HG03575 (cell line): ENCODE results near the gene FLNC.

Experiments
- ATAC-seq: cut with Tn5 transposase; IDR thresholded peaks from one replicate; pipeline ENCODE4 v1.9.1; 2021; ENCODE audit not compliant: unreplicated experiment, insufficient number of reproducible peaks, low FRiP score; ENCODE audit errors: extremely low read depth

FLNC gene

GRCh38 chr7:128827971-128828711 is 2.1 kb upstream of the FLNC start:
- ATAC-seq: no peak

DNA sequence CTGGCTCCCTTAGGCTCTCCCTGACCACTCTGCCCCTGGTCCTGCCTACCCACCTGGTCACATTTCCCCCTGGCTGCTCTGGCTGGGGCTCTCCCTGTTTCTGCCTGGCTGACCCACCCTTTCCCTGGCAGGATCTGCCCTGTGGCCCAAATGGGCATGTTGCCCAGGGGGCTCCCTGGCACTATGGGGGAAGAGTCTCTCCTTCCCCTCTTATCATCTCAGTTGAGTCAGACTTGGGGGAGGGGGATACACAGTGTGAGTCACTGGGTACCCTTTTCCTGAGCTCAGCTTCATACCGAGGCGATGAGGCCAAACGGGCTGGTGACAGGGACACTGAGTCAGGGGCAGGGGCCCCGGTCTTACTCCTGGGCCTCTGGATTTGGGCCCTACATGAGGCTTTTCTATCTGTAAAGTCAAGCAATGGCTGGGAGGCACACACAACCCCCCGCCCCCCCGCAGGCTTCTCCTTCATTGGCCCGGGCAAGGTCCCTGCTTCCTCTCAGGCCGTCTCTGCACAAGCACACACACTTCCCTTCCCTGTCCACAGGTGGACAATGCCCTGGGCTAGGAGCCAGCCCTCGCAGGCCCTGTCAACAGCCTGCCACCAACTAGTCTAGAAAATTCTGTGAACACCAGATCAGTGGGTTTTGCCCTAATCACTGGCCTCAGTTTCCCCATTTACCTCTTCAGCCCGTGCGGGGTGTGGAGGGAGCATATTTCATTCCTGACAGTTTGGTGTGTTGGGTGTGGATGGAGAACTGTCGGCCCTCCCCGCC is 627 bp upstream of the FLNC start:
- no peak for ATAC-seq

DNA sequence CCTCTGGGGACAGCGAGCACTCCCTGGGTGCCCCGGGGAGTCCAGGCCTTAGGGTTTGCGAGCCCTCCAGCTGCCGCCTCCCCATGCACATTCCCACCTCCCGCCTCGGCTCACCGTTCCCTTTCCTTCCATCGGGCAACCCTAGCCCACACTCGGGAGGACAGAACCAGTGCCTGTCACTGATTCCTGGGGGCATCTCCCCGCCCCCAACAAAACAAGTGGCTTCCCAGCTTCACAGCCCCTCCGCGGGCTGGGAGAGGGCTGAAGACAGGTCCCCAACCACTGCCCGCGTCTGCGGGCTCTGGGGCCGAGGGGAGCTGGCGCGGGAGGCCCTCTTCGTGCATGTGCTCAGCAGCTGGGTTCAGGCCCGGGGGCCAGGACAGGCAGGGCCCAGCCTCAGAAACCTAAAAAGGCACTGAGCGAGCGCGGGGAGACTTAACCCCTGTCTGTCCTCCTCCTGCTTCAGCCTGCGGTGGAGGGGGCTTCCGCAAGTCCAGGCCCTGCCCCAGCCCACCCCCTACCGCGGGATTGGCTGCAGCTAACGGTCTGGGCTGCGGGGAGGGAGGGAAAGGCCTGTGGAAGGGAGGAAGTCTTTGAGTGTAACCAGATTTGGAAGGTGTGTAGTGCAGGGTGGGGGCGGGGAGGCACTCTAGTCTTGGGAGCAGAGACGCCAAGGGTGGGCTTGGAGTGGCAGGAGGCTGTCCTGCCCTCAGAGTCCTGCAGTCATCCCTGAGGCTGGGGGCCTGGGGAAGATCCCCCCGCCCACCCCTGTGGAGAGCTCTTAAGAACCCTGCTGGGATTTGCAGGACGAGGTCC is 1.2 kb downstream of the FLNC start:
- no peak for ATAC-seq

DNA sequence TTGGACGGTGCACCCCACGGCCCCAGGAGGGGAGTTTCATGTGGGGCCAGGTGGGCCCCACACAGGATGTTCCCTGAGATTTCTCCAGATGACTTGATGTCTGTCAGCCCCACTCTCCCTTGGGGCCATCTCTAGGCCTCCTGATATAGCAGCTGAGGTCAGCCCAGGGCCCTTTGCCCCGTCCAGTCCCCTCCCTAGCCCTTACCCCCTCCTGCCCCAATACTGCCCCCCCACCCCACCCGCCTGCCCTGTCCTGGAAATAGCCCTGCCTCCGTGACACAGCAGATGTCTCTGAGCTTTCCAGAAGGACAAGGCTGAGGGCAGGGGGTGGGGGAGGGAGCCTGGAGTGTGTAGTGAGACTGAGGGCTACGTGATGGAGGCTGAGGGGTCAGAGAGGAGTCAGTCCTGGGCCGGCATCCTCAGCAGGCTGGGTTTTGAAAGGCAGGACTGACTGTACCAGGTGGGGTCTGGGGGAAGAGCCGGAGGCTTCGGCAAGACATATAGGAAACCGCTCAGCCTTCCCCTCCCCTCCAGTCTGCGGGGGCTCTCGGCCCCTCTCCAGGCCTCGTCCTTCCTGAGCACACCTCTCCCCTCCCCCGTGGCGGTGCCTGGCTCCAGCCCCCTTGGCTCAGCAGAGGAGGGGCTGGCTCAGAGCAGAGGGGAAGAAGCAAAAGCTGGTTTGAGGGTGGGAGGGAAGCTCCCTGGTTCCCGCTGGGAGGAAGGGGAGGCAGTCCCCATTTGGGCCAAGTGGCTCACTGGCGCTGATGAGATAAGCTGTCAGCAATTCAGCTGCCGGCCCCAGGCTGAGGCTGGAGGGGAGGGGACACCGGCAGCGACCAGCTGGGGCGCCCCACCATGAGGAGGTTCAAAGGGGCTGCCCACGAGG is 2.0 kb downstream of the FLNC start:
- ATAC-seq: no peak

GRCh38 chr7:128832880-128833147 is 2.6 kb downstream of the FLNC start:
- ATAC-seq: no peak

- no peak for ATAC-seq
Measured at GRCh38 chr7:128833148-128833945, 3.1 kb downstream of the FLNC start.

GRCh38 chr7:128833946-128834325 is 3.7 kb downstream of the FLNC start:
- ATAC-seq: no peak

DNA sequence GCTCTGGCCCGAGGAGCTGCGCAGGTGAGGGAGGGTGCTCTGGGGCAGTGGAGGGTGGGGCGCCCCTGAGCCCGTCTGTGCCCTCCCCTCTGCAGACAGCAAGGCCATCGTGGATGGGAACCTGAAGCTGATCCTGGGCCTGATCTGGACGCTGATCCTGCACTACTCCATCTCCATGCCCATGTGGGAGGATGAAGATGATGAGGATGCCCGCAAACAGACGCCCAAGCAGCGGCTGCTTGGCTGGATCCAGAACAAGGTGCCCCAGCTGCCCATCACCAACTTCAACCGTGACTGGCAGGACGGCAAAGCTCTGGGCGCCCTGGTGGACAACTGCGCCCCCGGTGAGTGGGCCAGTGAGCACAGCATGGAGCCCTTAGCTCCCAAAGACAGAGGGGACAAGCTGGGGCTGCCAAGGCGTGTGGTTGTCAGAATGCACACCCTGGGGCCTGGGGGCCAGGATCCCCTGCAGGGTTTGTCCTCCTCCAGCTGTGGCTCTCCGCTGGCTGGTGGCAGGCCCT is 5.1 kb downstream of the FLNC start:
- ATAC-seq: no peak

- no peak for ATAC-seq
Measured at GRCh38 chr7:128835790-128836641, 5.8 kb downstream of the FLNC start.

- no peak for ATAC-seq
Measured at GRCh38 chr7:128836729-128837348, 6.6 kb downstream of the FLNC start.

DNA sequence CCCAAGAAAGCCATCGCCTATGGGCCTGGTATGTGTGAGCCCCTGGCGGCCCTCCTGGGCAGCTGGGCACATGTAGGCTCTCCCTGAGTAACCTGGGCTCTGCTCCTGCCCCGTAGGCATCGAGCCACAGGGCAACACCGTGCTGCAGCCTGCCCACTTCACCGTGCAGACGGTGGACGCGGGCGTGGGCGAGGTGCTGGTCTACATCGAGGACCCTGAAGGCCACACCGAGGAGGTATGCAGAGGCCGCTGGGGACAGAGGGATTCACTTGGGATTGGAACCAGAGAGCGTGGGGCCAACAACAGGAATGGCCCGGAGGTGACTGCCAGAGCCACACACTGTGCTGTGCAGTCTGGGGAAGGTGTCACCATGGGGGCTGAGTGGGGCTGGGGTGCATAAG is 7.3 kb downstream of the FLNC start:
- no peak for ATAC-seq

DNA sequence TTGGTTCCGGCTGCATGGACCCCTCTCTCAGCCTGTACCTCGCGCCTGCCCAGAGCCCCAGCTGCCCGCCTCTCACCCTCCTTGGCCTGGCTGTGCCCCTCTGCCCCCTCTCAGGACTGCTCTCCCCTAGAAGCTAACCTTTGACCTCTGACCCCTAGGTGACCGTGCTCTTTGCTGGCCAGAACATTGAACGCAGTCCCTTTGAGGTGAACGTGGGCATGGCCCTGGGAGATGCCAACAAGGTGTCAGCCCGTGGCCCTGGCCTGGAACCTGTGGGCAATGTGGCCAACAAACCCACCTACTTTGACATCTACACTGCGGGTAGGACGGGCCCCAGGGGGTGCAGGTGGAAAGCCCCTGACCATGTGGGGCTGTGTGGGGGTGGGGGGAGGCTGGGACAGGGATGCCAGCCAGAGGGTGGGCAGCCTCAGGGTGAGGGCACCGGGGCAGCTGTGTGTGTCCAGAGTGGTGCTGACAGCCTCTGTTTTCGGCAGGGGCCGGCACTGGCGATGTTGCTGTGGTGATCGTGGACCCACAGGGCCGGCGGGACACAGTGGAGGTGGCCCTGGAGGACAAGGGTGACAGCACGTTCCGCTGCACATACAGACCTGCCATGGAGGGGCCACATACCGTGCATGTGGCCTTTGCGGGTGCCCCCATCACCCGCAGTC is 8.0 kb downstream of the FLNC start:
- ATAC-seq: no peak

DNA sequence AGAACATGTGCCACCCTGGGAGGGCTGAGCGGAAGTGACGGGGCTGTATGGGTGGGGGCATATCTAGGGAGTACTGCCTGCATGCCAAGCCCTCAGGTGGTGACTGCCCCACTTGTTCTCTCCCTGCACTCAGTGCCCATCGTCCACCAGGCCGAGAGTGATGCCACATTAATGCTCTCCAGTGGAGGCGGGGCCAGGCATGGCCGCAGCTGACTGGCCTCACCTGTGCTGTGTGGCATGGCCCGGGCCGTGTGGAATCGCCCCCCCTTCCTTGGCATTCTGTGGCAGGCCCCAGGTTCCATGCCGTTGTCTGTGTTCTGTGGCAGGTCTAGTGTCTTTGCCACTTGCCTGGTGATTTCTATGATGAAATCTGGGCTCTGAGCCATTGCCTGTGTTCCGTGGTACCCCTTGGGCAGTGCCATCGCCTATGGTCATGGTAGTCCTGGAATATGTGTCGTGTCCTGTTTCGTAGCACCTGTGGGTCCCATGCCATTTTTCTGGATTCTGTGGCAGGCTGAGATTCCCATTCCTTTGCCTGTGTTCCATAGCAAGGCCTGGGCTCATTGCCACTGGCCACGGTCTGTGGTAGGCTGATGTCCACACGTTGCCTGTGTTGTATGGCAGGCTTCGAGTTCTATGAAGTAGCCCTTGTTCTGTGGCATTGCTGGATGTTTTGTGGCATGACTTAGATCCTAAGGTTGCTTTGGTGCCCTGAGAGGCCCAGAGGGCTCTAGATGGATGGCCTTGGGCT is 8.9 kb downstream of the FLNC start:
- ATAC-seq: no peak

DNA sequence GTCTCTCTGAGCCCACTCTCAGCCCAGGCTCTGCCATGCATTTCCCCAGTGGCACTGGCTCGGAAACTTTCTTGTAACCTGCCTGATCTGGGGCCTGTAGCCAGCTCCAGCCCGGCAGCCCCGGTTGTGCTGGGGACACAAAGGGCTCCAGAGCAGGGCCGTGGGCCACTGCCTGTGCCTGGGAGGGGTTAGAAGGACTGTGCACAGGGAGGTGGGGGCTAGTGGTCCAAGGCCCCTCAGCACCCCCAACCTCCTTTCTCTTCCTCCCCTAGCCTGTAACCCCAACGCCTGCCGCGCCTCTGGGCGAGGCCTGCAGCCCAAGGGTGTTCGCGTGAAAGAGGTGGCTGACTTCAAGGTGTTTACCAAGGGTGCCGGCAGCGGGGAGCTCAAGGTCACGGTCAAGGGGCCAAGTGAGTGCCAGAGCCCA is 9.6 kb downstream of the FLNC start:
- no peak for ATAC-seq

DNA sequence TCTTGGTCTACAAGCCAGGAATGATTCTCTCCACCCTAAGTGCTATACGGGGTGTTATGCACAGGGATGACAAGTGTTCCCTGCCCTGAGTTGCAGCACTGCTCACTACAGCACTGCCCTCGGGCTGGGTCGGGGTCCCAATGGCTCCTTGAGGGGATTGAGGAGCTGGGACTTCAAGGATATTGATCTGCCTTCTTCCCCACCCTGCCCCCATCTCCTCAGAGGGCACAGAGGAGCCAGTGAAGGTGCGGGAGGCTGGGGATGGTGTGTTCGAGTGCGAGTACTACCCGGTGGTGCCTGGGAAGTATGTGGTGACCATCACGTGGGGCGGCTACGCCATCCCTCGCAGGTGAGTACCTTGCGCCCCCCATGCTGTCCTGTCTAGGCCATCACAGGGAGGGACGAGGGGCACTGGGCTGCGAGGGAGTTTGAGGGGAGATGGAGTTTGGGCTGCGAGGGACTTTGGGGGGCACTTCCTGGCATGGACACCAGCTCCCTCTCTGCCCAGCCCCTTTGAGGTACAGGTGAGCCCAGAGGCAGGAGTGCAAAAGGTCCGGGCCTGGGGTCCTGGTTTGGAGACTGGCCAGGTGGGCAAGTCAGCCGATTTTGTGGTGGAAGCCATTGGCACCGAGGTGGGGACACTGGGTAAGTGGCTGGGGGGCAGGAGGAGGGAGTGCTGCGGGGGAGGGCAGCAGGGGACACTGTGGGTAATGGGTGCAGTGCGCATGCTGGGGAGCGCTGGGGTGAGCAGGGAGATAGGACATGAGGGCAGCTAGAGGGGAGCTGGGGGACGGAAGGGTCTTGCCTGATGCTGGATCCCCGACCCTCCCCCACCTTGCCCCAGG is 10.3 kb downstream of the FLNC start:
- ATAC-seq: no peak
